ENCODE results near the gene KRTAP12-4.

DNA sequence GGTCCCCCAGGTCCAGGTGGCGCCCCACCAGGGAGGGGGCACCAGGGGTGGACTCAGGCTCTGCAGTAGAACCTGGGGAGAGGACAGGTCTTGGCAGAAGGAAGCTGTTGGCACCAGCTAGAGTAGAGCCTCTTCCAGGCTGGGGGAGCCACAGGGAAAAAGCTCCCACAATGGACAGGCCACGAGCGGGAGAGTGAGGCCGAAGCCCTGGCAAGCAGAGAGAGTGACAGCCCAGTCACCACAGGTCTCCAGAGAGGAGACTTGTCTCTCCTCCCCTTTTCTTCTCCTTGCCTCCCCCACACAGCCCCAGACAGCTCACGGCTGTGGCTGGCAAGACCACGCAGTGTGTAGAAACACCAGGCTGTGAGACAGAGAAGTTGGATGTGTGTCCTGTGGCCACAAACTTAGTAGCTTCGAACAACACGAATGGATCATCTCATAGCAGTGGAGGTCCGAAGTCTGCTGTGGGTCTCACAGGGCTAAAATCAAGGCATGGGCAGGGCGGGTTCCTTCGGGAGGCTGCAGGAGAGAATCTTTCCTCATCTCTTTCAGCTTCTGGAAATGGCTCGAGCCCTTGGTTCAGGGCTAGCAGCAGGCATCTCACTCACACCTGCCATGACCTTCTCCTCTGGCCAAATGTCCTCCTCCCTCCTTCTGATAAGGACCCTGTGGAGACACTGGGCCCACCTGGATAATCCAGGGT, 3.3 kb downstream of the KRTAP12-4 start:
- TF ChIP-seq, protein P1, sequence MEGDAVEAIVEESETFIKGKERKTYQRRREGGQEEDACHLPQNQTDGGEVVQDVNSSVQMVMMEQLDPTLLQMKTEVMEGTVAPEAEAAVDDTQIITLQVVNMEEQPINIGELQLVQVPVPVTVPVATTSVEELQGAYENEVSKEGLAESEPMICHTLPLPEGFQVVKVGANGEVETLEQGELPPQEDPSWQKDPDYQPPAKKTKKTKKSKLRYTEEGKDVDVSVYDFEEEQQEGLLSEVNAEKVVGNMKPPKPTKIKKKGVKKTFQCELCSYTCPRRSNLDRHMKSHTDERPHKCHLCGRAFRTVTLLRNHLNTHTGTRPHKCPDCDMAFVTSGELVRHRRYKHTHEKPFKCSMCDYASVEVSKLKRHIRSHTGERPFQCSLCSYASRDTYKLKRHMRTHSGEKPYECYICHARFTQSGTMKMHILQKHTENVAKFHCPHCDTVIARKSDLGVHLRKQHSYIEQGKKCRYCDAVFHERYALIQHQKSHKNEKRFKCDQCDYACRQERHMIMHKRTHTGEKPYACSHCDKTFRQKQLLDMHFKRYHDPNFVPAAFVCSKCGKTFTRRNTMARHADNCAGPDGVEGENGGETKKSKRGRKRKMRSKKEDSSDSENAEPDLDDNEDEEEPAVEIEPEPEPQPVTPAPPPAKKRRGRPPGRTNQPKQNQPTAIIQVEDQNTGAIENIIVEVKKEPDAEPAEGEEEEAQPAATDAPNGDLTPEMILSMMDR (IDR thresholded peaks at IDR 0.05), result no peak
- TF ChIP-seq POLR2A (IDR thresholded peaks at IDR 0.05), result no peak
